Measurements from ENCODE around the gene UBFD1. TPM values are rescaled to one million over a fixed set of nuclear protein-coding genes. Genes with fewer than 3 reads are reported as not detected.
"Not testable (repeated sequence)": the region's sequence is repeated elsewhere in the genome, so short reads cannot be mapped to it uniquely, and the experiment has no call there.

UBFD1 gene
- total RNA-seq, 1 donor from 2014 or later, result 64.9 TPM

DNA sequence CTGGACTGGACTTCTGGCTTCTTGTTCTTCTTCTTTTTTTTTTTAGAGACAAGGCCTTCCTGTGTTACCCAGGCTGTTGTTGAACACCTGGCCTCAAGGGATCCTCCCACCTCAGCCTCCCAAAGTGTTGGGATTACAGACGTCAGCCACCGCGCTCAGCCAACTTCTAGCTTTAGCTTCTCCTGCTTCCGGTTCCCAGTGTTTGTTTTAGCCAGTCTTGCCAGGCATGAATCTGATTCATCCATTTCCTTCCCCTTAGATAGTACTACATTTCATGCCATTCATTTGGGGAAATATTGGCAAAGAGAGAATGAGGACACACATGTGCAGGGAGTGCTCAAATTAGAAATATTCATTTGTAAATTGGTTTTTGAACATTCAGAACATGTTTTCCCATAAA is 50.7 kb downstream of the UBFD1 start:
- DNase-seq (ENCODE audit: low spot score), result no peak

DNA sequence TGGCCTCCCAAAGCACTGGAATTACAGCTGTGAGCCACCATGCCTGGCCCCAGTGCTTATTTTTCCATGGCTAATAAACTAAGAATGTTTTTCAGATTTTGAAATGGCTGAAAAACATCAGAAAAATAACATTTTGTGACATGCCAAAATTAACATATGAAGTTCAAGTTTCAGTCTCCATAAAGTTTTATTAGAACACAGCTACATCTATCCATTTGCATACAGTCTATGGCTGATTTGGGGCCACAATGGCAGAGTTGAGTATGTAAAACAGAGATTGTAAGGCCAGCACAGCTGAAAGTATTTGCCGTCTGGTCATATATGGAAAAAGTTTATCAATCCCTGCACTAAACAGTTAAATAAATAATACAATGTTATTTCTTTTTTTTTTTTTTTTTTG is 52.4 kb downstream of the UBFD1 start:
- no peak for DNase-seq (ENCODE audit: low spot score)

DNA sequence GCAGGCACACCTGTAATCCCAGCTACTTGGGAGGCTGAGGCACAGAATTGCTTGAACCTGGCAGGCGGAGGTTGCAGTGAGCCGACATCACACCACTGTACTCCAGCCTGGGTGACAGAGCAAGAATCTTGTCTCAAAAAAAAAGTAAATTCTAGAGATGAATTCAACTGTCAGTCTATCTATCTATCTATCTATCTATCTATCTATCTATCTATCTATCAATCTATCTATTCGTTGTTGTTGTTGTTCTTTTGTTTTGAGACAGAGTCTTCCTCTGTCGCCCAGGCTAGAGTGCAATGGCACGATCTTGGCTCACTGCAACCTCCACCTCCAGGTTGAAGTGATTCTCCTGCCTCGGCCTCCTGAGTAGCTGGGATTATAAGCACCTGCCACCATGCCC is 53.4 kb downstream of the UBFD1 start:
- not testable (repeated sequence) for DNase-seq (ENCODE audit: low spot score)

GRCh38 chr16:23611936-23612335 is 54.4 kb downstream of the UBFD1 start:
- no peak for DNase-seq (ENCODE audit: low spot score)

DNA sequence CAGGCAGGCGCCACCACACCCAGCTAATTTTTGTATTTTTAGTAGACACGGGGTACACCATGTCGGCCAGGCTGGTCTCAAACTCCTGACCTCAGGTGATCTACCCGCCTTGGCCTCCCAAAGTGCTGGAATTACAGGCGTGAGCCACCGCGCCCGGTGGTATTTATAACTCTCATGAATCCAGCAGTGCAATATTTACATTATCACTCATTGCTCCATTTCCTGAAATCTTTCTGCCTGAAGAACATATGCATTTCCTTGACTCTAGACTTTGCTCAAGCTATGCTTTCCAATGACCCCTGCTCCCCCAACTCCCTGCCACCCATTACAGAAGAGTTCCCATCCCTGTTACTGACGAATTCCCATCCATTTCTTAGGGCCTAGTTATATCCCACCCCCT is 58.3 kb downstream of the UBFD1 start:
- DNase-seq (ENCODE audit: low spot score), result no peak

Other genes starting within 250 kb of the UBFD1 start
- gene COG7, start 104.5 kb upstream of the UBFD1 start, total RNA-seq, result 27.4 TPM
- 54.3 TPM for gene GGA2, start 47.2 kb upstream of the UBFD1 start, total RNA-seq
- gene EARS2, start 377 bp upstream of the UBFD1 start, total RNA-seq, result 17.2 TPM
- gene NDUFAB1, start 38.6 kb downstream of the UBFD1 start, total RNA-seq, result 87.2 TPM
- gene PALB2, start 83.6 kb downstream of the UBFD1 start, total RNA-seq, result 11.3 TPM
- gene DCTN5, start 83.7 kb downstream of the UBFD1 start, total RNA-seq, result 60.8 TPM
- 4.2 TPM for gene PLK1, start 121.2 kb downstream of the UBFD1 start, total RNA-seq
- gene ERN2, start 155.5 kb downstream of the UBFD1 start, total RNA-seq, result 197 TPM
- not detected for gene CHP2, start 197.3 kb downstream of the UBFD1 start, total RNA-seq